Liver (tissue), 3 donors: ENCODE data around the gene SIRPB1.

Source experiments
- CTCF ChIP-seq: fragments of 150-350 bp; IDR thresholded peaks from 2 replicates; pipeline ENCODE4 v1.5.1; 2017; ENCODE audit warnings: improper control_type of control experiment, low read depth, low read length; ENCODE audit not compliant: missing input control
- JUND ChIP-seq, 2 donors: IDR thresholded peaks; 2 replicates each; pipeline ENCODE4 v1.6.1; 2016; ENCODE audit warnings: antibody characterized with exemption in 2 of 2
- MAX ChIP-seq: IDR thresholded peaks from 2 replicates; pipeline ENCODE4 v1.6.1; 2016; ENCODE audit warnings: antibody characterized with exemption
- TF ChIP-seq, protein P1 (sequence below): IDR thresholded peaks from 2 replicates; pipeline ENCODE4 v1.6.1; 2016; ENCODE audit warnings: antibody characterized with exemption, mild to moderate bottlenecking
- donor health status: healthy.
- donor health status: healthy.

DNA sequence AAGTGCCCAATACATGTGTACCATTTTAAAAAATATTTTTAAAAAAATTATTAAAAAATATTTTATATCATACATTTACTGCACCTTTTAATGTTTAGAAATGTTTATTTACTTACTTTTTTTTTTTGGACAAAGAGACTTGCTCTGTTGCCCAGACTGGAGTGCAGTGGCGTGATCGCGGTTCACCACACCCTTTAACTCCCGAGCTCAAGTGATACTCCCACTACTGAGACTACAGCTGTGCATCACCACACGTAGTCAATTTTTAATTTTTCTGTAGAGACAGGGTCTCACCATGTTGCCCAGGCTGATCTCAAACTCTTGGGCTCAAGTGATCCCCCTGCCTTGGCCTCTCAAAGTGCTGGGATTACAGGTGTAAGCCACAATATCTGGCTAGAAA lies 47.0 kb upstream of the SIRPB1 start:
- TF ChIP-seq CTCF (no peak), JUND (IDR thresholded peaks at IDR 0.05) (no peak), MAX (no peak)
- TF ChIP-seq, protein P1, sequence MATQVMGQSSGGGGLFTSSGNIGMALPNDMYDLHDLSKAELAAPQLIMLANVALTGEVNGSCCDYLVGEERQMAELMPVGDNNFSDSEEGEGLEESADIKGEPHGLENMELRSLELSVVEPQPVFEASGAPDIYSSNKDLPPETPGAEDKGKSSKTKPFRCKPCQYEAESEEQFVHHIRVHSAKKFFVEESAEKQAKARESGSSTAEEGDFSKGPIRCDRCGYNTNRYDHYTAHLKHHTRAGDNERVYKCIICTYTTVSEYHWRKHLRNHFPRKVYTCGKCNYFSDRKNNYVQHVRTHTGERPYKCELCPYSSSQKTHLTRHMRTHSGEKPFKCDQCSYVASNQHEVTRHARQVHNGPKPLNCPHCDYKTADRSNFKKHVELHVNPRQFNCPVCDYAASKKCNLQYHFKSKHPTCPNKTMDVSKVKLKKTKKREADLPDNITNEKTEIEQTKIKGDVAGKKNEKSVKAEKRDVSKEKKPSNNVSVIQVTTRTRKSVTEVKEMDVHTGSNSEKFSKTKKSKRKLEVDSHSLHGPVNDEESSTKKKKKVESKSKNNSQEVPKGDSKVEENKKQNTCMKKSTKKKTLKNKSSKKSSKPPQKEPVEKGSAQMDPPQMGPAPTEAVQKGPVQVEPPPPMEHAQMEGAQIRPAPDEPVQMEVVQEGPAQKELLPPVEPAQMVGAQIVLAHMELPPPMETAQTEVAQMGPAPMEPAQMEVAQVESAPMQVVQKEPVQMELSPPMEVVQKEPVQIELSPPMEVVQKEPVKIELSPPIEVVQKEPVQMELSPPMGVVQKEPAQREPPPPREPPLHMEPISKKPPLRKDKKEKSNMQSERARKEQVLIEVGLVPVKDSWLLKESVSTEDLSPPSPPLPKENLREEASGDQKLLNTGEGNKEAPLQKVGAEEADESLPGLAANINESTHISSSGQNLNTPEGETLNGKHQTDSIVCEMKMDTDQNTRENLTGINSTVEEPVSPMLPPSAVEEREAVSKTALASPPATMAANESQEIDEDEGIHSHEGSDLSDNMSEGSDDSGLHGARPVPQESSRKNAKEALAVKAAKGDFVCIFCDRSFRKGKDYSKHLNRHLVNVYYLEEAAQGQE: no peak
